ENCODE results near the gene HEPHL1. TPM values are rescaled to one million over a fixed set of nuclear protein-coding genes. Genes with fewer than 3 reads are reported as not detected.

Gene HEPHL1
- total and polyA plus RNA-seq, 5 donors = not detected

DNA sequence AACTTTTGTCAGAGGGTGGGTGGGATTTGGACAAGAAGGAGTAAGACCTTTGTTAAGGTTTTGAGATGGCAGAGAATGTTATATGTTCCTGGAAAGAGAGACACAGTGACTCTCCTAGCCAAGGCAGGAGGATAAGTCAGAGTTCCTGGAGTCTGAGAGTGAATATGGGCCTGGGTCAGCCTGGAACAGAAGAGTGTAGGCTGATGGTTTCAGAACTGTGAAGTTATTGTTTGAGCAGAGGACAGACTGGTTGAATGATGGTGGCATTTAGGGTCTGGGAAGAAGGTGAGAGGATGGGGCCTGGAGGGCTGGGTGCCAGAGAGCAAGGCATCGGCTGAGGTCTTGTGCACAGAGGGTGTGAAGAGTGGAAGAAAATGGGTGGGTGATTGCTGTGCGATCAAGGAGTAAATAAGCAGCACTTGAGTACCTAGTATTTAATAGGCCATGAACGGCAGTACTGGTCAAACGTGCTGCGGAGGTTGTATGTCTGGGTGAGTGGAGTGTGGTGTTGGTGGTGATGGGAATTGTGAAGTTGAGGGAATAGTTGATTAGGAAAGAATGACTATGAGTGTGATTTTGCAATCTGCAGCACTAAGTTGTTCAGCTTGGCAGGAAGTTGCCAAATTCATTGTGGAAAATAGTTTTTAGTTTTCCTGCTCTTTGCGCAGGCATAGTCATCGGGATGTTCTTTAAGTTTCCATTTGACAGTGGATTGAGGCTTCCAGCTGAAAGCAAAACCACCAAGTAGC lies 109.3 kb downstream of the HEPHL1 start:
- Histone ChIP-seq H3K4me1 (ENCODE audit: control insufficient read depth, insufficient read depth, low read length) (peaks cover 32% of the 10 kb centered on the region), H3K27me3 (ENCODE audit: control insufficient read depth, insufficient read depth) (no peaks in the 10 kb centered on the region), H3K27ac (ENCODE audit: low read length) (peak overlapping the region; percentile 76), H3K9me3 (ENCODE audit: control insufficient read depth, low read length) (no peaks in the 10 kb centered on the region), H3K4me3 (ENCODE audit: low read length) (peak overlapping the region; percentile 61)
- WGBS = 43% methylated on average over 7 of the region's 7 CpGs
- intact Hi-C loops (cut with DNase I) = no loop called here
- DNase-seq = peak; percentile 49 to 58 (median 51)
- ATAC-seq = peak; percentile 8 to 51

DNA sequence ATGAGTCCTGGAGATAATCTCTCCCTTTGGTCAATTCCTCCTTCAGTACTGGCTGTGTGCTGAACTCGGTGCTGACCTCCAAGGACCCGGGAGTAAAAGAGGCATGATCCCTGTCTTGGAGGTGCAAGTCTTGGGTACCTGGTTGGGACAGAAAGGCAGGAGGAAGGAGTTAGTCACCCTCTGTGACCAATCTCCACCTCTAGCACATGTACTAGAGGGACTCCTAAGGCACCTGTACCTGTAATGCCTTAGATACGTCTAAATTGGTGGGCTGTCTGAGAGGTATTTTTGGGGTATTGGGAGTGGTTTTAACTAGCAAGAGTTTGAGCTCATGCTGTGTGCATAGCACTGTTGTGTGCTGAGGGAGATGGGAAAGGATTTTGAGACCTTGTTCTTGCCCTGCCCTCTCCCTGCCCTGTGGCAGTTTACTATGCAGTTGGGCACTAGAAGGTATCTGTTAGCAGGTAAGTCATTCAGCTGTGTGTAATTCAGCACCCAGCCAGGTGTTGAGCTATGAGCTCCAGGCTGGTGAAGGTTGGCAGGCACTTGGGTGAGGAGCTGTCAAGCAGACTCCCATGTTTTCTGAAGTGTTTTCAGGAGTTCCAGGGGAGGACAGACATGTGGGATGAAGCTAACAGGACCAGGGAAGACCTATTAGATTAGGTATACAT lies 110.0 kb downstream of the HEPHL1 start:
- Histone ChIP-seq H3K27me3 (ENCODE audit: control insufficient read depth, insufficient read depth) (no peaks in the 10 kb centered on the region), H3K4me3 (ENCODE audit: low read length) (no peak overlapping the region), H3K9me3 (ENCODE audit: control insufficient read depth, low read length) (no peaks in the 10 kb centered on the region), H3K27ac (ENCODE audit: low read length) (peak overlapping the region; percentile 49), H3K4me1 (ENCODE audit: control insufficient read depth, insufficient read depth, low read length) (peaks cover 32% of the 10 kb centered on the region)
- DNase-seq = no peak
- intact Hi-C loops (cut with DNase I) = no loop called here
- ATAC-seq = no peak
- 62% methylated on average over 3 of the region's 3 CpGs for WGBS

DNA sequence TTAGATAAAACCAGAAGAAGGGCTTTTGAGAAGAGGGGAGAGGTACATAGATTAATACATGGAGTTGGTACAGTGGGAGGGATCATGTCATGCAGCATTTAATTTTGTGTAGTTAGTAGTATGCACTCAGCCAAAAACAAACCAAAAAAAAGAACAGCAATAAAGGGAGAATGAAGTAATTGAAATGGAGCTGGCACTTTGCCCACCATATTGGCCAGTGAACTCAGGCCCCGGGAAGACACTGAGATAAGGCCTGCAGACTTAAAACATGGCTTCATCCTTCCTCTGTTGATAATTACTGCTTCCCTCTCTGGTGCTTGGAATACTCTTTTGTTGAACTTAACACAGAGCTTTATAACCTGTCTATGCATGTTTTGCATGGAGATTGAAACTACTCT lies 110.6 kb downstream of the HEPHL1 start:
- Histone ChIP-seq H3K4me3 (ENCODE audit: low read length) (no peak overlapping the region), H3K4me1 (ENCODE audit: control insufficient read depth, insufficient read depth, low read length) (peaks cover 32% of the 10 kb centered on the region), H3K27me3 (ENCODE audit: control insufficient read depth, insufficient read depth) (no peaks in the 10 kb centered on the region), H3K9me3 (ENCODE audit: control insufficient read depth, low read length) (no peaks in the 10 kb centered on the region), H3K27ac (ENCODE audit: low read length) (no peak overlapping the region)
- ATAC-seq (peak in 1 of 2 donors; percentile 3), DNase-seq (peak; percentile 45 to 78 (median 65))
- intact Hi-C loops (cut with DNase I) = no loop called here
- WGBS = 12% methylated on average over 1 of the region's 1 CpG

DNA sequence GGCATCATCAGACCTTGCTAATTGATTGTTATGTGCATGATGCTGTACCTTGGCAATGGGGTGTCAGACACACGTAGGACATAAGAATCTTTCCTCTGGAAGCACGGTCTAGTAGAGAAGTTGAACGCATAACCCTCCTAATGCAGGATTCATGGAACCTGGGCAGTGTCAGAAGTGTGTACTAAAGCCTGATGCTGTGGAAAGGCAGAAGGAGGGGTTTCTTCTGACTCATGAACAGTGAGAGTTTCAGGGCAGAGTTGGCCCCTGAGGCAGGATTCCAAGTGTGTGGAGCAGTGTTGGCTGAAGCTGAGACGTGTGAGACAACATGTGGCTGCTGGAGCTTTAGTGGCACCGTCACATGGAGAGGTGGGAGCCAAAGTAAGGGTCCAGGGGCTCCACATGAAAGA lies 111.0 kb downstream of the HEPHL1 start:
- WGBS = 46% methylated on average over 5 of the region's 5 CpGs
- no peaks in the 10 kb centered on the region for H3K9me3 ChIP-seq (ENCODE audit: control insufficient read depth, low read length)
- H3K4me3 ChIP-seq (ENCODE audit: low read length) = no peak overlapping the region
- peak; percentile 59 to 70 (median 63) for DNase-seq
- H3K27ac ChIP-seq (ENCODE audit: low read length) = peak overlapping the region; percentile 32
- H3K27me3 ChIP-seq (ENCODE audit: control insufficient read depth, insufficient read depth) = no peaks in the 10 kb centered on the region
- intact Hi-C loops (cut with DNase I) = no loop called here
- ATAC-seq = no peak
- peaks cover 32% of the 10 kb centered on the region for H3K4me1 ChIP-seq (ENCODE audit: control insufficient read depth, insufficient read depth, low read length)

DNA sequence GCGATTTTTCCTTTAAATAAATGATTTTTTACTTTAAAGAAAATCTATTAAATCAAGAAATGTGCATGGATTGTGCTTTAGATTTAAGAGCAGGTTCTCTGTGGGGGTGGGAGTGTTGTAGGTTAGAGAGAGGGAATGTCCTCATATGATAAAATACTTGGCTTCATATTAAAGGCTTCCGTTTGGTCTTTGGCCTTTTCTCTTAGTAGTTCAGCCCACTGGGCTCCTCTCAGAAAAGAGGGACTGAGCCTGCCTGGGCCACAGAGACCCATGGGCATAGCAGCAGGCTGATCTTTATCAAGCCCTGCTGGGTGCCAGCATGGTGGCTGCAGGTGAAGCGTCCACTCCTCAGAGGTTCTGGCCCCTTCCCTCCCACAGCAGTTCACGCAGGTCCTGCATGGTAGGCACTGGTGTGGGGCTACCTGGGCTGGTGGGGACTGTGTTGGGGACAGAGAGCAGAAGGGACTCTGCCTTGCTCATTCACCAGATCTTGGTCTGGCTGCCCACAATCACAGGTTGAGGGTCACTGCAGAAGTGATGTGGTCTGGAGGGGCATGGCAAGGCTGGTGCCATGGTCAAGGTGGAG lies 111.8 kb downstream of the HEPHL1 start:
- intact Hi-C loops (cut with DNase I) = no loop called here
- Histone ChIP-seq H3K9me3 (ENCODE audit: control insufficient read depth, low read length) (no peaks in the 10 kb centered on the region), H3K4me1 (ENCODE audit: control insufficient read depth, insufficient read depth, low read length) (peaks cover 32% of the 10 kb centered on the region), H3K27ac (ENCODE audit: low read length) (no peak overlapping the region), H3K4me3 (ENCODE audit: low read length) (no peak overlapping the region), H3K27me3 (ENCODE audit: control insufficient read depth, insufficient read depth) (no peaks in the 10 kb centered on the region)
- WGBS = 85% methylated on average over 4 of the region's 4 CpGs
- ATAC-seq (no peak), DNase-seq (no peak)

DNA sequence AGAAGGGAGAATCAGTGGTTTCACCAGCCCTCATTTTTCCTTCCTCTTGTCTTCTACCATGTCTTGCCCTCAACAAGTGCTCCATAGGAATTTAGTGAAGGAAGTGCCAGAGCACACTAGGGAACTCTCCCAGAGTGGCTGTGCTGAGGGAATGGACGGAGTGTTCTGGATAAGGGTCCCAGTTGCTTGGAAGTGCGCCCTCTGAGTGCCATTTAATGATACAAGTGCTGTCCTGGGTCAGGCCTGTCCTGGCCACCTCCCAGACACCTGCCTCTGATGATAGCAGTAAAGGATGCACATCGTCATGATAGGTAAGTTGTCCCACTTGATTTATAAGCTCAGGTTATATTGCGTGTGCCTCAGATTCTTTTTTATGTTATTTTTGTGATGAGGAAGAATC lies 112.6 kb downstream of the HEPHL1 start:
- no peak for ATAC-seq
- Histone ChIP-seq H3K27me3 (ENCODE audit: control insufficient read depth, insufficient read depth) (no peaks in the 10 kb centered on the region), H3K4me1 (ENCODE audit: control insufficient read depth, insufficient read depth, low read length) (peaks cover 32% of the 10 kb centered on the region), H3K4me3 (ENCODE audit: low read length) (no peak overlapping the region), H3K9me3 (ENCODE audit: control insufficient read depth, low read length) (no peaks in the 10 kb centered on the region), H3K27ac (ENCODE audit: low read length) (no peak overlapping the region)
- WGBS = 73% methylated on average over 4 of the region's 4 CpGs
- DNase-seq = no peak
- intact Hi-C loops (cut with DNase I) = no loop called here

DNA sequence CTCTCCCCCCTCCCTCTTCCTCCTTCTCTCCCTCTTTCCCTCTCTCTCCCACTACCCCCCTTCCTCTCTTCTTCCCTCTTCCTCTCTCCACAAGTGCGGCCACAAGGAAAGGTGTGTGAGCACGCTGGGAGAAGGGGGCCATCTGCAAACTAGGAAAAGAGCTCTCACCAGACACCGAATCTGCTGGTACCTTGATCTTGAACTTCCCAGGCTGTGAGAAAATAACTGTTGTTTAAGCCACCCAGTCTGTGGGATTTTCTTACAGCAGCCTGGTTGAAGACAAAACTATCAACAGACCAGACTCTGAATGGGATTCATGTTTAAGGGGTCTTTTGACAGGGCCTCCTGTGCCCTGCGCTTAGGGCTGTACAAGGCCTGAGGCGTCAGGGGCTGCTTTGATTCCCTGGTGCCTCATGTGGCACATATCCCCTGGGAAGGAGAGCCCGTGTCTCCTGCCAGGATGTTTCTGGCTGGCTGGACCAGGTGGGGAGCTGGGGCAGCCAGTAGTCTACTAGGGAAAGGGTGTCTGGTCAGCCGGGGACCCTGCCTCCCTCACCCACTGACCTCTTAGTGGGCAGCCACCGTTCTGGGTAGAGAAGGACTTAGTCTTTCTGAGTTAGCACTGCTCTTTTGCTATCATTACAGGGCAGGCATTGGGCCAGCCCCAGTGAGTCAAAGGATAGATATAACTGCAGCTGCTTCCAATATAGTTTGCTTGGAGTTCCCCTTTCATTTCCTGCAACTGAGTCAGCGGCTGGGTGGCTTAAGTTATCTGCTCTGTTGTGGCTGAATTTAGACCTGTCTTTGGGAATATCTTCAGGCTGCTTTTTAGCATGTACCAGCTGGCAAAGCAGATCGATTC lies 113.7 kb downstream of the HEPHL1 start:
- H3K27ac ChIP-seq (ENCODE audit: low read length) = peak overlapping the region; percentile 25
- peak; percentile 83 to 92 (median 87) for DNase-seq
- no peaks in the 10 kb centered on the region for H3K27me3 ChIP-seq (ENCODE audit: control insufficient read depth, insufficient read depth)
- WGBS = 35% methylated on average over 10 of the region's 10 CpGs
- H3K4me3 ChIP-seq (ENCODE audit: low read length) = no peak overlapping the region
- peaks cover 32% of the 10 kb centered on the region for H3K4me1 ChIP-seq (ENCODE audit: control insufficient read depth, insufficient read depth, low read length)
- intact Hi-C loops (cut with DNase I) = no loop called here
- H3K9me3 ChIP-seq (ENCODE audit: control insufficient read depth, low read length) = no peaks in the 10 kb centered on the region
- peak; percentile 85 to 90 for ATAC-seq

DNA sequence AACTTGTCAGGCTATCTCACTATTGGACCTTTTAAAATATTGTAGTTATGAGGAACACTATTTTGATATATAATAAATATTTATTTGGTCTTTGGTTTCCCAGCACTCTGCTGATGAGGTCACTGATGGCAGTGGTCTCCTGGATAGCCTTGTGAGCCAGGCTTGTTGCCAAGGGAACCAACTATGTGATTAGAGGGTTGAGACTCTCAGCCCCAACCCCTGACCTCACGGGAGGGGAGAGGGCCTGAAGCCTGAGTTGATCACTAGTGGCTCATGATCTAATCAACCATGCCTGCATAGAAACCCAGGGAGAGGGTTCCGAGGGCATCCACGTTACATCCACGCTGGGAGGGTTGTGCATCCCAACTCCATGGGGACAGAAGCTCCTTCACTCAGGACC lies 118.3 kb downstream of the HEPHL1 start:
- WGBS = 79% methylated on average over 4 of the region's 4 CpGs
- ATAC-seq = no peak
- Histone ChIP-seq H3K27me3 (ENCODE audit: control insufficient read depth, insufficient read depth) (no peaks in the 10 kb centered on the region), H3K4me3 (ENCODE audit: low read length) (no peak overlapping the region), H3K27ac (ENCODE audit: low read length) (no peak overlapping the region), H3K4me1 (ENCODE audit: control insufficient read depth, insufficient read depth, low read length) (peaks cover 13% of the 10 kb centered on the region), H3K9me3 (ENCODE audit: control insufficient read depth, low read length) (no peaks in the 10 kb centered on the region)
- peak in 1 of 3 donors; percentile 37 for DNase-seq
- intact Hi-C loops (cut with DNase I) = no loop called here

DNA sequence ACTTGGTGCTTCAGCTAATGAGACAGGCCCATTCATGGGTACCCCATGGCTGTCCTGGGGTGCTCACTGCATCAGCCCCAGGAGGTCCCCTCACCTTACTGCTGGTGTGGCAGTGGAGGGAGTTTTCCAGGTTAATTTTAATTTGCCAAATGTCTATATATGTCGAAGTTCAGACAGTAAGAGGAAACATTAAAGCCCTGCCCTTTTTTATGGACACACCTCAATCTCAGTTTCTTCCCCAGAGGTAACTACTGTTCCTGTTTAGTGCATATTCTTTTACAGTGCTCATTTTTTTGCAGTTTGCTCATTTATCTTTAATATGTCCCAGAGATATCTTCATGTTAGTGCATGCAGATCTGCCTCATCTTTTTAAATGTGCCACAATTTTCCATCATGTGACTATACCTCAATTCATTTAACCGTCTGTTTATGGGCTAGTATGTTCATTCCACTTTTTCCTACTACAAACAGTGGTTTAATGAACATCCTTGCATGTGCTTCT lies 119.1 kb downstream of the HEPHL1 start:
- Histone ChIP-seq H3K4me1 (ENCODE audit: control insufficient read depth, insufficient read depth, low read length) (peaks cover 6% of the 10 kb centered on the region), H3K4me3 (ENCODE audit: low read length) (no peak overlapping the region), H3K9me3 (ENCODE audit: control insufficient read depth, low read length) (no peaks in the 10 kb centered on the region), H3K27me3 (ENCODE audit: control insufficient read depth, insufficient read depth) (no peaks in the 10 kb centered on the region), H3K27ac (ENCODE audit: low read length) (no peak overlapping the region)
- 82% methylated on average over 2 of the region's 2 CpGs for WGBS
- ATAC-seq (no peak), DNase-seq (no peak)
- intact Hi-C loops (cut with DNase I) = no loop called here

DNA sequence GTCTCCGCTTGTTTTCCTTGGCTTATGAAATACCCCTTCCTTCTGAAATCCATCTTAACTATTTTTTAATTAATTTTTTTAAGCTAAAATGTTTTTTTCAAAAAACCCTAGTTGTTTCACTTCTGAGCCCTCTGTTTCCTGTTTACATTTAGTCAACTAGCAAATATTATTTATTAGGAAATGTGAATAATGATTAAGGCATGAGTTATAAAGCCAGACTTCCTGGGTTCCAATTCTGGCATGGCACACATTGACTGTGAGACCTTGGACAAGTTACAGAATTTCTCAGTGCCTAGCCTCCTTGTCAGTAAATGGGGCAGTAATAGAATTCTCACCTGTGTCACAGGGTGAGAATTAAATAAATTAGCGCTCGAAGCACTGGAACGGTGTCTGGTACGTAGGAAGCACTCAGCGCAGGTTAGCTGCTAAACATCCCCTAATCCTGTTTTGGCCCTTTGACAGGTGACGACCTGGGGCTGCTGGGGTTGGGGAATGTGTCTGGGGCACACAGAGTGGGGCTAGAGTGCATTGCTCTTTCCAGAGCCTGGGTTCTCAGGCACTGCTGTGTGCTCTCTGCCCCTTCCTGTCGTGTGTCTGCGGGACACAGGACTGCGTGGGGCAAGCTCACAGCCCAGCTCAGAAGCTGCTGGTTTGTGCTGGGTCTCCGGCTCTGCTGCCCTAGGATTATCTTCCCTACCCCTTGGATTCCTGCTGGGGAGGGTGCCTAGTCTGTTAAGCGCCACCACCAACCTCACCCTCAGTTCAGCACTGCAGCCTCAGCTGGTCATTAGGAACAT lies 120.6 kb downstream of the HEPHL1 start:
- ATAC-seq (peak; percentile 39), DNase-seq (no peak)
- H3K4me3 ChIP-seq (ENCODE audit: low read length) = no peak overlapping the region
- H3K27me3 ChIP-seq (ENCODE audit: control insufficient read depth, insufficient read depth) = no peaks in the 10 kb centered on the region
- intact Hi-C loops (cut with DNase I) = no loop called here
- no peaks in the 10 kb centered on the region for H3K9me3 ChIP-seq (ENCODE audit: control insufficient read depth, low read length)
- 82% methylated on average over 12 of the region's 12 CpGs for WGBS
- no peak overlapping the region for H3K27ac ChIP-seq (ENCODE audit: low read length)
- peaks cover 6% of the 10 kb centered on the region for H3K4me1 ChIP-seq (ENCODE audit: control insufficient read depth, insufficient read depth, low read length)

Data from right cardiac atrium (tissue), 5 donors.